ENCODE measurements around the gene REEP6. TPM values are rescaled to one million over a fixed set of nuclear protein-coding genes. Genes with fewer than 3 reads are reported as not detected.
A peak's percentile ranks its signal among the peaks of the same experiment; 100 is the strongest.

REEP6 gene
- 0.79 and 0.92 TPM in 2 replicates for total RNA-seq (2014; rRNA removed; shearing (Covaris generic))
- 1.3 and 3.6 TPM in 2 replicates for polyA plus RNA-seq (2014; cell fraction: nucleus; rRNA removed)

DNA sequence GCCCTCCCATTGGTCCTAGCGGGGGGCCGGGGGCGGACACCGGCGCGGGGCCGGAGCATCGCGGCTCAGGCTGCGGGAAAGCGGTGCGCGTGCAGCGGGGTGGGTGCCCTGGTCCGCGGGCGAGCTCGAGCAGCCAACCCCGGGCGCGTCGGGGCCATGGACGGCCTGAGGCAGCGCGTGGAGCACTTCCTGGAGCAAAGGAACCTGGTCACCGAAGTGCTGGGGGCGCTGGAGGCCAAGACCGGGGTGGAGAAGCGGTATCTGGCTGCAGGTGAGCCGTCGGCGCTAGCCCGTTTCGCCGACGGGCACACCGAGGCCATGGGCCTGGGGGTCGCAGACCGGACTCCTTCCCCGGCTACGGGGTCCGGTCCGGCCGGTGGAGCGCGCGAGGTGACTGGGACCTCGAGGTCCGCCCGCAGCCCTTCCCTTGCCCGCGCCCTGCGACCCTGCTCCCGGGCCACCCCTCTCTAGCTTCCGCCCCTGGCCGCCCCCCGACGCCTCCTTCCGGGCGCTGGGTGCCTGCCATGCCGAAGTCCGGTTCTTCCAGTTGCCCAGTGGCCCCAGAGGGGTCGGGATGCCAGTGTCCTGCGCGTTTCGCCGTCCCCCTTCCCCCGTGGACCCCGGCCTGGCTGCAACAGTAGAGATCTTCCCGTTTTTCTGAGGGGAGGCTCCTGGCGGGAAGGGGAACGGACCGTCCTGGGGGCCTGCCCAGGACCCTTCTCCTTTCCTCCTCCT, at the start of gene REEP6:
Gene REEP6 (plus strand): TSS at position 68 of the 735 bp plus-strand sequence. CDS start 89 bp downstream, at position 157.
- DNase-seq (ENCODE audit: extremely low read depth, low read depth): no peak

DNA sequence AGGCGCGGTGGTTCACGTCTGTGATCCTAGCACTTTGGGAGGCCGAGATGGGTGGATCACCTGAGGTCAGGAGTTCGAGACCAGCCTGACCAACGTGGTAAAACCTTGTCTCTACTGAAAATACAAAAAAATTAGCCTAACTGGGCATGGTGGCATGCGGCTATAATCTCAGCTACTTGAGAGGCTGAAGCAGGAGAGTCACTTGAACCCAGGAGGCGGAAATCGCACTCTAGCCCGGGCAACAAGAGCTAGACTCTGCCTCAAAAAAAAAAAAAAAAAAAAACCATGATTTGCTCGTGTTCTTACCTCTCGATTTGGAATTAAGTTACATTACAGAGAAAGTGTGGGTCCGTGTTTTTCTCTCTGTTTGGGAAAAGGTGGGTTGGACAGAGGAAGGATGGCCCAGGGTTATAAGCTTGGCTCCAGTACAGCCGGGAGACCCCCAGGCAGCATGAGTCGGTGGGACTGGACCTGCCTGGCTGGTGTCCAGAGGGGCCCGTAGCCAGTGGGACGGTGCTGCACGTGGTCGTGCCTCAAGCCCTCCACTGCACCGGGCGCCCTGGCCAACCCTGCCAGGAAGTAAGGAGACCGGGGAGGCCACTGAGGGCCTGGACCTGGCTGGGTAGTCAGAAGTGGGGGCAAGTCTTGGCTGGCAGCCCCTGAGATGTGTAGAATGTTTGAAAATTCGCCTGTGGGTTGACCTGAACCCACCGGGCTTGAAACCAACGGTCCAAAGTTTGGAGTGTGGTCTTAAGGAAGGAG, 49.1 kb upstream of the REEP6 start:
- no peak for DNase-seq (ENCODE audit: extremely low read depth, low read depth)

- DNase-seq (ENCODE audit: extremely low read depth, low read depth): peak; percentile 43
Measured at GRCh38 chr19:1445185-1445931, 45.6 kb upstream of the REEP6 start.

- DNase-seq (ENCODE audit: extremely low read depth, low read depth): no peak
Measured at GRCh38 chr19:1445932-1446712, 44.9 kb upstream of the REEP6 start.

GRCh38 chr19:1446713-1447481, 44.1 kb upstream of the REEP6 start:
- DNase-seq (ENCODE audit: extremely low read depth, low read depth): no peak

DNA sequence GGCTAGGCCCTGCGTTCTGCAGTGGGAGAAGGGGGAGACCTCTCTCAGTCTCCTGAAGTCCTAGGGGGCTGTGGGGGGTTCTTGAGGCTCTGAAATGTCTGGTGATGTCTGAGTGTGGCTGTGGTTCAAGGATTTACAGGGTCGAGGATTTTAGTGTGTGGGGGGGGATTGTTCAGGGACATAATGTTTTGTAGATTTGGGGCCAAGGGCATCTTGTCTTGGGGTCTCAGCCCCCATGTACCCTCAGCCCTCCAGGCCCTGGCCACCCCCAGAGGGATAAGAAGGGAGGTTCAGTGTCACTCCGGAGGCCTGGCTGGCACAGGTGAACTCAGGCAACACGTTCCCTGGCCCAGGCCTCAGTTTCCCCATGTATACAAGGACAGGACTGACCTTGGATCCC, 43.5 kb upstream of the REEP6 start:
- DNase-seq (ENCODE audit: extremely low read depth, low read depth): no peak

DNA sequence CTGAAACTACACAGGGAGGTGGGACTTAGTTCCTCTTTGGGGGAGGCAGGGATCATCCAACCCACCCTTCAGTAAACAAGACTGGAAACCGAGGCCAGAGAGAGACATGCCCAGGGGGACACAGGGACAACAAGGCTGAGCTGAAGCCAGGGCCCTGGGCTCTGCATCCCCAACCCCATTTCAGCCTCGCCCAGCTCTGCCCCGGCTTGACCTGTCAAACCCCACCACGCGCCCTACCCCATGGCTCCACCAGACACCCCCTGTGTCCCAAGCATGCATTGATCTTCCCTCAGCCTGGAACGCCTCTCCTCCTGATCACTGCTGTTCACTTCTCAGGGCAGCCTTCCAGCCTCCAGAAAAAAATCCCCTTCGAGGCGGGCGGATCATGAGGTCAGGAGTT, 43.0 kb upstream of the REEP6 start:
- no peak for DNase-seq (ENCODE audit: extremely low read depth, low read depth)

GRCh38 chr19:1449467-1450442, 41.2 kb upstream of the REEP6 start, which contains the start of gene APC2:
TSS of gene APC2 (plus strand) at chr19:1450121. CDS start at chr19:1453002, 2,881 bp downstream.
- DNase-seq (ENCODE audit: extremely low read depth, low read depth): no peak

- DNase-seq (ENCODE audit: extremely low read depth, low read depth): no peak
Measured at GRCh38 chr19:1450735-1451731, 39.9 kb upstream of the REEP6 start.

GRCh38 chr19:1451916-1452801, 38.8 kb upstream of the REEP6 start:
- no peak for DNase-seq (ENCODE audit: extremely low read depth, low read depth)

- no peak for DNase-seq (ENCODE audit: extremely low read depth, low read depth)
Measured at GRCh38 chr19:1452802-1453524, 38.0 kb upstream of the REEP6 start.

GRCh38 chr19:1453525-1454364, 37.2 kb upstream of the REEP6 start:
- no peak for DNase-seq (ENCODE audit: extremely low read depth, low read depth)

GRCh38 chr19:1455002-1455335, 36.0 kb upstream of the REEP6 start:
- no peak for DNase-seq (ENCODE audit: extremely low read depth, low read depth)

GRCh38 chr19:1455336-1456120, 35.5 kb upstream of the REEP6 start:
- DNase-seq (ENCODE audit: extremely low read depth, low read depth): peak; percentile 79

All from NCI-H460 (cell line).